IgD-negative memory B cell (primary cell): ENCODE results near the gene SND1. TPM values are rescaled to one million over a fixed set of nuclear protein-coding genes. Genes with fewer than 3 reads are reported as not detected.

ENCODE experiments used
- H3K27ac Mint-ChIP-seq, 3 donors: one replicate each; pipeline ENCODE4 v1.8.0; 2020 to 2022; ENCODE audit warnings: mild to moderate bottlenecking in 3 of 3, mixed read lengths in 3 of 3, moderate library complexity in 1 of 3
- H3K27me3 Mint-ChIP-seq: one replicate; pipeline ENCODE4 v1.8.0; 2021; ENCODE audit warnings: mixed read lengths
- H3K36me3 Mint-ChIP-seq: one replicate; pipeline ENCODE4 v1.8.0; 2020; ENCODE audit warnings: mild to moderate bottlenecking, mixed read lengths
- H3K4me1 Mint-ChIP-seq, 3 donors: one replicate each; pipeline ENCODE4 v1.8.0; 2020 to 2022; ENCODE audit warnings: mixed read lengths in 3 of 3, mild to moderate bottlenecking in 1 of 3
- H3K4me3 Mint-ChIP-seq, 4 donors: one replicate each; pipeline ENCODE4 v1.8.0; 2020 to 2022; ENCODE audit warnings: mild to moderate bottlenecking in 4 of 4, mixed read lengths in 4 of 4, moderate library complexity in 3 of 4
- H3K9me3 Mint-ChIP-seq, 3 donors: one replicate each; pipeline ENCODE4 v1.8.0; 2020 to 2021; ENCODE audit warnings: mixed read lengths in 3 of 3, mild to moderate bottlenecking in 1 of 3
- polyA plus RNA-seq: library from polyadenylated mRNA; unstranded; fragments of 300-500 nt; fragmentation: Illumina TruSeq; gene quantifications from one replicate; pipeline ENCODE4 v1.2.3, GENCODE V29; 2021

Gene SND1
- polyA plus RNA-seq, 1 donor from 2014 or later = 138 TPM

- peaks cover 20 to 34% (median 27%) of the 10 kb centered on the region in 3 donors for H3K4me1 Mint-ChIP-seq
- no peak overlapping the region for H3K27ac Mint-ChIP-seq
- H3K27me3 Mint-ChIP-seq = no peaks in the 10 kb centered on the region
- no peak overlapping the region for H3K4me3 Mint-ChIP-seq
- peaks cover 2% of the 10 kb centered on the region for H3K36me3 Mint-ChIP-seq
- H3K9me3 Mint-ChIP-seq = no peaks in the 10 kb centered on the region
Observed at GRCh38 chr7:127792528-127793342, 140.7 kb downstream of the SND1 start.

GRCh38 chr7:127793582-127793981 lies 141.6 kb downstream of the SND1 start:
- Mint-ChIP-seq H3K27ac (peak overlapping the region in 1 of 3 donors; percentile 43), H3K4me1 (peaks cover 23 to 34% (median 26%) of the 10 kb centered on the region in 3 donors), H3K36me3 (peaks cover 5% of the 10 kb centered on the region), H3K4me3 (peak overlapping the region in 1 of 4 donors; percentile 28), H3K9me3 (no peaks in the 10 kb centered on the region), H3K27me3 (no peaks in the 10 kb centered on the region)

DNA sequence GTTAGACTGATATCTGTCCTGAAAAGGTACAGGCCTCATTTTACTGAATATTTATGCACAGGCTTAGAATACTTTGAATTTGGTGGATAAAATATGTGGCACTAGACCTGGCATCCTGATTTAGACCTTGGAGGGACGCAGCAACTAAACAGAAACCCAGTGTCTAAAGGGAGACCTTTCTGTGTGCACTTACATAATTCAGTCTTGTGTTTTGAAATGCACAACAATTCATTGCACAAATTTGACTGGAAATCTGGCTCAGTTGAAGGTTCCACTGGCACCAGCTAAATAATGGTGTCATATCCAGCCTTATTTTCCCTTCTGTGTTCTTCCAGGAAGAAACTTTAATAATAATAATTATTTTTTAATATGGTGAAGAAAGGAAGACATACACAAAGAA lies 142.1 kb downstream of the SND1 start:
- Mint-ChIP-seq H3K4me3 (no peak overlapping the region), H3K9me3 (no peaks in the 10 kb centered on the region), H3K4me1 (peaks cover 24 to 34% (median 25%) of the 10 kb centered on the region in 3 donors), H3K27ac (no peak overlapping the region), H3K36me3 (peaks cover 5% of the 10 kb centered on the region), H3K27me3 (no peaks in the 10 kb centered on the region)

- H3K9me3 Mint-ChIP-seq = no peaks in the 10 kb centered on the region
- no peak overlapping the region for H3K27ac Mint-ChIP-seq
- H3K4me3 Mint-ChIP-seq = no peak overlapping the region
- no peaks in the 10 kb centered on the region for H3K27me3 Mint-ChIP-seq
- peaks cover 24 to 34% (median 26%) of the 10 kb centered on the region in 3 donors for H3K4me1 Mint-ChIP-seq
- H3K36me3 Mint-ChIP-seq = peaks cover 5% of the 10 kb centered on the region
Observed at GRCh38 chr7:127794551-127794950, 142.6 kb downstream of the SND1 start.

DNA sequence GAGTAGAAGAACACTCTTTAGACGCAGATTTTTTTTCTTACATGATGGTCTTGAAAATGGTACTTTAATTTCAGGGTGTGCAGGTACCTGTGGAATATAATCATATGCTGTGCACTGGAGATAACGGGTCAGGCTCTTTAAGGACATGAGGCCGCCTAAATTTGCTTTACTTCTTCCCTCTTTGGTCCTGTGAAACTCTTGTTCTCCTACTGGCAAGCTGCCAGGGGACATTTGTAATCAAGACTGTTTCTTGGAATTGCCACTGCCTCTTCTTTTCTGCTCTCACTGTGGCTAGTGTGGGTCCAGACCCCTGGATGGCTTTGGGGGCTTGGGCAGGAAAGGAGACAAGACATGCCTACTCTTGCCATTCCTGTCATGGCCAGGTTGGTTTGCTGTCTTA lies 146.0 kb downstream of the SND1 start:
- H3K27me3 Mint-ChIP-seq = no peaks in the 10 kb centered on the region
- H3K9me3 Mint-ChIP-seq = no peaks in the 10 kb centered on the region
- peaks cover 5% of the 10 kb centered on the region for H3K36me3 Mint-ChIP-seq
- peaks cover 16 to 25% (median 23%) of the 10 kb centered on the region in 3 donors for H3K4me1 Mint-ChIP-seq
- no peak overlapping the region for H3K4me3 Mint-ChIP-seq
- no peak overlapping the region for H3K27ac Mint-ChIP-seq

- Mint-ChIP-seq H3K4me3 (no peak overlapping the region), H3K27me3 (no peaks in the 10 kb centered on the region), H3K27ac (no peak overlapping the region), H3K36me3 (peaks cover 5% of the 10 kb centered on the region), H3K9me3 (no peaks in the 10 kb centered on the region), H3K4me1 (peaks cover 9 to 17% (median 14%) of the 10 kb centered on the region in 3 donors)
Observed at GRCh38 chr7:127798769-127799372, 146.9 kb downstream of the SND1 start.

GRCh38 chr7:127799535-127800305 lies 147.7 kb downstream of the SND1 start:
- Mint-ChIP-seq H3K4me1 (peaks cover 6 to 11% (median 9%) of the 10 kb centered on the region in 3 donors), H3K9me3 (no peaks in the 10 kb centered on the region), H3K36me3 (peaks cover 5% of the 10 kb centered on the region), H3K27me3 (no peaks in the 10 kb centered on the region), H3K4me3 (no peak overlapping the region), H3K27ac (no peak overlapping the region)

DNA sequence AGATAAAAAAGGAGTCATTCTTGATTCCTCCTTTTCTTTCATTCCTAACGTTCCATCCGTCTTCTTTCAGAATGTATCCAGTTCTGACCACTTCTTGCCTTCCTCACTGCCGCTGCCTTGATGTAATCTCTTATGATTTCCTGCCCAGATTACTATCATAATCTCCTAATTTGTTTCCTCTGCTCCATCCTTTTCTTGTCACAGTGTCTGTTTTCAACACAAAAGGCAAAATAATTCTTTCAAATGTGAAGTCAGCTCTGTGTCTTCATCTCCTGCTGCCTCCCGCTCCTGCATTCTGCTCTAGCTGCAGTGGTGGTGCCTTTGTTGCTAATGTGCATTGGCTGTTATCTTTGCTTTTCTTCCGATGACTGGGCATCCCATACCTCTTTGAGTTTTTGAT lies 150.9 kb downstream of the SND1 start:
- H3K9me3 Mint-ChIP-seq = no peaks in the 10 kb centered on the region
- no peak overlapping the region for H3K27ac Mint-ChIP-seq
- no peaks in the 10 kb centered on the region for H3K27me3 Mint-ChIP-seq
- no peak overlapping the region for H3K4me3 Mint-ChIP-seq
- H3K4me1 Mint-ChIP-seq = peaks cover 0 to 10% (median 4%) of the 10 kb centered on the region in 3 donors
- H3K36me3 Mint-ChIP-seq = peaks cover 5% of the 10 kb centered on the region

GRCh38 chr7:127803626-127804025 lies 151.6 kb downstream of the SND1 start:
- peaks cover 3% of the 10 kb centered on the region for H3K36me3 Mint-ChIP-seq
- H3K9me3 Mint-ChIP-seq = no peaks in the 10 kb centered on the region
- no peaks in the 10 kb centered on the region for H3K27me3 Mint-ChIP-seq
- H3K4me1 Mint-ChIP-seq = peaks cover 0 to 9% (median 2%) of the 10 kb centered on the region in 3 donors
- no peak overlapping the region for H3K27ac Mint-ChIP-seq
- H3K4me3 Mint-ChIP-seq = no peak overlapping the region

DNA sequence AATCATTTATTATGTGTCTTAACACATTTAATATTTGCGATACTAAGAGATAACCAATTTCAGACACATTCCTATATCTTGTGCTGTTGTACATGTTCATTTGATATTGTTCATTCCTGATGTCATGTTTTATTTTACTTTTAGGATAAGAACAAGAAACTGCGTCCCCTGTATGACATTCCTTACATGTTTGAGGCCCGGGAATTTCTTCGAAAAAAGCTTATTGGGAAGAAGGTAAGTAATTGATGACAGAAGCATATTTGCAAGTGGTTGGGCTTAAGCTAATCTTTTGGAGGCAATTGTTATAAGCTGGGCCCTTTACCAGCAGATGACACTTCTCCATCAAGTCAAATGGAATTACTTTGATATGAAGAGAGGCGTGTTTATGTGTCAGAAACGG lies 155.3 kb downstream of the SND1 start:
- H3K9me3 Mint-ChIP-seq = no peaks in the 10 kb centered on the region
- H3K4me3 Mint-ChIP-seq = no peak overlapping the region
- H3K27ac Mint-ChIP-seq = no peak overlapping the region
- H3K4me1 Mint-ChIP-seq = peaks cover 0 to 6% (median 3%) of the 10 kb centered on the region in 3 donors
- no peaks in the 10 kb centered on the region for H3K27me3 Mint-ChIP-seq
- H3K36me3 Mint-ChIP-seq = peaks cover 3% of the 10 kb centered on the region

DNA sequence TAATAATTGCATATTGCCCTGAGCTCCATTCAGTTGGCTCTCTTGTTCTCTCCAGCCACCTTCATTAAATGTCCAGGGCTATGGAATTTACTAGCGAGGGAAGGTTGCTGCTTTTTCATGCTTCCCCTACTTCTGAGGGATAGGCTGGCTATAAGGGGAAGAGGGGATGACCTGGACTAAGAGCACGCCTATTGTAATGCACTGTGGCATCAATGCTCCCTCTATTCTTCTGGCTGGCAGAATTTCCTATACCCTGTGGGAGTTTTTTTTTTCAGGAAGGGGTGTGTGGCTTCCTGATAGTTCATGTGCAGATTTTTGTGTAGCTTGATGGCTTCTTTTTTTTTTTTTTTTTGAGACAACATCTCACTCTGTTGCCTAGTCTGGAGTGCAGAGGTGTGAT lies 155.8 kb downstream of the SND1 start:
- Mint-ChIP-seq H3K27me3 (no peaks in the 10 kb centered on the region), H3K4me3 (no peak overlapping the region), H3K36me3 (peaks cover 6% of the 10 kb centered on the region), H3K4me1 (peaks cover 2 to 6% (median 3%) of the 10 kb centered on the region in 3 donors), H3K27ac (no peak overlapping the region), H3K9me3 (no peaks in the 10 kb centered on the region)

DNA sequence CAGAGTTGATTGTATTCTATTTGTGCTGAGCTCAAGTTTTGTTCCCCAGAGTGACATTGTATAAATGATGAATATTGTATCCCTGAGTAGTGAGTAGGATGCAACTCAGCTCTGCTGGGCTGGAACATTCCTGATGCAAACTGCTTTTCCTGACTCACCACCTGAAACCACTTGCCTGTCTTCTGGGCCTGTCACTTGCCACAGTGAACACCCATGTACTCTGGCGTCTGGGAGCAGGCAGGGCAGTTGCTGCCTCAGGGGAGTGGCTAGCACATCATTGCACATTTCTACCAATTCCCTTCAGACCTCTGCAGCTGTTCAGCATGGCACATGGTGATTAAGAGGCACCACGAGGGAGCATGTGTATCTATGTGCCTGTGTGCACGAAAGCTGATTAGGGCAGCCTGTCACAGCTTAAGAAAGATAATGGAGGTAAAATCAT lies 157.3 kb downstream of the SND1 start:
- H3K27ac Mint-ChIP-seq = no peak overlapping the region

GRCh38 chr7:127810113-127810512 lies 158.1 kb downstream of the SND1 start:
- Mint-ChIP-seq H3K27ac (no peak overlapping the region), H3K4me3 (no peak overlapping the region), H3K4me1 (peaks cover 3 to 13% (median 12%) of the 10 kb centered on the region in 3 donors), H3K36me3 (peaks cover 8% of the 10 kb centered on the region), H3K9me3 (no peaks in the 10 kb centered on the region), H3K27me3 (no peaks in the 10 kb centered on the region)

More for the DNA sequence above, 157.3 kb downstream of the SND1 start:
- Mint-ChIP-seq H3K27me3 (no peaks in the 10 kb centered on the region), H3K36me3 (peaks cover 8% of the 10 kb centered on the region), H3K4me3 (no peak overlapping the region), H3K9me3 (no peaks in the 10 kb centered on the region), H3K4me1 (peaks cover 3 to 11% (median 7%) of the 10 kb centered on the region in 3 donors)

- Mint-ChIP-seq H3K27me3 (no peaks in the 10 kb centered on the region), H3K9me3 (no peaks in the 10 kb centered on the region), H3K4me1 (peaks cover 3 to 16% (median 12%) of the 10 kb centered on the region in 3 donors), H3K27ac (no peak overlapping the region), H3K36me3 (peaks cover 8% of the 10 kb centered on the region), H3K4me3 (no peak overlapping the region)
Observed at GRCh38 chr7:127810696-127811660, 159.0 kb downstream of the SND1 start.
